SK-N-SH (cell line): ENCODE data around the gene LMAN1L.

Experiments used
- CTCF ChIP-seq: fragments of 200-600 bp; sonication (generic); IDR thresholded peaks from 2 replicates; pipeline ENCODE4 v1.6.1; 2017; ENCODE audit warnings: antibody characterized with exemption, mild to moderate bottlenecking, moderate library complexity
- ELF1 ChIP-seq: IDR thresholded peaks from 2 replicates; pipeline ENCODE4 v1.4.0; 2012
- EP300 ChIP-seq, 2 experiments: IDR thresholded peaks; 2 replicates each; pipeline versions ENCODE4 v1.4.0 to v1.6.1; 2012; ENCODE audit warnings: borderline replicate concordance in 1 of 2, low read depth in 1 of 2, low read length in 1 of 2
- FOXJ3 ChIP-seq: sonication (generic); formaldehyde crosslinking; IDR thresholded peaks from 2 replicates; pipeline ENCODE4 v1.5.1; 2020; ENCODE audit warnings: mild to moderate bottlenecking, missing genetic modification reagents
- GABPA ChIP-seq: IDR thresholded peaks from 2 replicates; pipeline ENCODE4 v1.4.0; 2012; ENCODE audit warnings: low read depth, mild to moderate bottlenecking
- NFIC ChIP-seq: IDR thresholded peaks from 2 replicates; pipeline ENCODE4 v1.4.0; 2012; ENCODE audit warnings: borderline replicate concordance
- TCF12 ChIP-seq: IDR thresholded peaks from 2 replicates; pipeline ENCODE4 v1.4.0; 2012

- TF ChIP-seq EP300 (IDR thresholded peaks at IDR 0.05; ENCODE audit: borderline replicate concordance in 1 of 2, low read depth in 1 of 2, low read length in 1 of 2), result no peak
- no peak for TF ChIP-seq CTCF
- no peak for TF ChIP-seq ELF1
- TF ChIP-seq TCF12, result no peak
- no peak for TF ChIP-seq NFIC
- TF ChIP-seq GABPA, result no peak
- no peak for TF ChIP-seq FOXJ3 (CRISPR knock-in tag)
Measured at GRCh38 chr15:74773731-74774252, 38.8 kb upstream of the LMAN1L start.
